ENCODE data around the gene MRPS34. TPM values are rescaled to one million over a fixed set of nuclear protein-coding genes. Genes with fewer than 3 reads are reported as not detected.

MRPS34 gene
- polyA plus RNA-seq, 1 experiment = 55.8 TPM

DNA sequence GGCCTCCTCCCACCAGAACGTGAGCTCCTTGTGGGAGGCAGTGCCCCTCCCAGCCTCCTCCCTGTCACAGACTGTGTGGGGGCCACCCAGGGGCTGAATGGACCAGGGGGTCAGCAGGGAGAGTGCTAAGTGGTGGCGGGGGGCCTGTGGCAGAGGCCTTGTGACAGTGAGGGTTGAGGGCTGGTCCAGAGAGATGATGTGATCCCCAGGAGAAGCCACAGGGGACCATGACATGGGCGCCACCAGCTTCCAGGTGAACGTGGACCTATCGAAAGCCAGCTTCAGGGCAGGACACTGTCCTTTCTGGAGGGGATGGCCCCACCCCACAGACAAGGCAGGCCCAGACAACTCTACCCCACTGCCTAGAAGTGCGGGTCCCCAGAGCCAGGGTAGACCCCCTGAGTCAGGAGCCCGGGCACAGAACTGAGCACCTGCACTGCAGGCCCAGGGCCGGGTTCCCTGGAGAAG lies 6.3 kb upstream of the MRPS34 start:
- no peak for DNase-seq (ENCODE audit: low read depth, low spot score)
- TF ChIP-seq, protein P1, sequence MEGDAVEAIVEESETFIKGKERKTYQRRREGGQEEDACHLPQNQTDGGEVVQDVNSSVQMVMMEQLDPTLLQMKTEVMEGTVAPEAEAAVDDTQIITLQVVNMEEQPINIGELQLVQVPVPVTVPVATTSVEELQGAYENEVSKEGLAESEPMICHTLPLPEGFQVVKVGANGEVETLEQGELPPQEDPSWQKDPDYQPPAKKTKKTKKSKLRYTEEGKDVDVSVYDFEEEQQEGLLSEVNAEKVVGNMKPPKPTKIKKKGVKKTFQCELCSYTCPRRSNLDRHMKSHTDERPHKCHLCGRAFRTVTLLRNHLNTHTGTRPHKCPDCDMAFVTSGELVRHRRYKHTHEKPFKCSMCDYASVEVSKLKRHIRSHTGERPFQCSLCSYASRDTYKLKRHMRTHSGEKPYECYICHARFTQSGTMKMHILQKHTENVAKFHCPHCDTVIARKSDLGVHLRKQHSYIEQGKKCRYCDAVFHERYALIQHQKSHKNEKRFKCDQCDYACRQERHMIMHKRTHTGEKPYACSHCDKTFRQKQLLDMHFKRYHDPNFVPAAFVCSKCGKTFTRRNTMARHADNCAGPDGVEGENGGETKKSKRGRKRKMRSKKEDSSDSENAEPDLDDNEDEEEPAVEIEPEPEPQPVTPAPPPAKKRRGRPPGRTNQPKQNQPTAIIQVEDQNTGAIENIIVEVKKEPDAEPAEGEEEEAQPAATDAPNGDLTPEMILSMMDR (IDR thresholded peaks at IDR 0.05; ENCODE audit: low read depth, low read length) = no peak
- Histone ChIP-seq H3K27me3 (ENCODE audit: control insufficient read depth, insufficient read depth, low read length) (no peaks in the 10 kb centered on the region), H3K27ac (ENCODE audit: low read depth, low read length) (no peak overlapping the region), H3K4me3 (ENCODE audit: low read depth, low read length) (no peak overlapping the region), H3K9me3 (ENCODE audit: control insufficient read depth, insufficient read depth, low read length) (no peaks in the 10 kb centered on the region; the same call in 1 of the 2 replicates)
- ChIA-PET POLR2A (no interaction called here), CTCF (no interaction called here)

DNA sequence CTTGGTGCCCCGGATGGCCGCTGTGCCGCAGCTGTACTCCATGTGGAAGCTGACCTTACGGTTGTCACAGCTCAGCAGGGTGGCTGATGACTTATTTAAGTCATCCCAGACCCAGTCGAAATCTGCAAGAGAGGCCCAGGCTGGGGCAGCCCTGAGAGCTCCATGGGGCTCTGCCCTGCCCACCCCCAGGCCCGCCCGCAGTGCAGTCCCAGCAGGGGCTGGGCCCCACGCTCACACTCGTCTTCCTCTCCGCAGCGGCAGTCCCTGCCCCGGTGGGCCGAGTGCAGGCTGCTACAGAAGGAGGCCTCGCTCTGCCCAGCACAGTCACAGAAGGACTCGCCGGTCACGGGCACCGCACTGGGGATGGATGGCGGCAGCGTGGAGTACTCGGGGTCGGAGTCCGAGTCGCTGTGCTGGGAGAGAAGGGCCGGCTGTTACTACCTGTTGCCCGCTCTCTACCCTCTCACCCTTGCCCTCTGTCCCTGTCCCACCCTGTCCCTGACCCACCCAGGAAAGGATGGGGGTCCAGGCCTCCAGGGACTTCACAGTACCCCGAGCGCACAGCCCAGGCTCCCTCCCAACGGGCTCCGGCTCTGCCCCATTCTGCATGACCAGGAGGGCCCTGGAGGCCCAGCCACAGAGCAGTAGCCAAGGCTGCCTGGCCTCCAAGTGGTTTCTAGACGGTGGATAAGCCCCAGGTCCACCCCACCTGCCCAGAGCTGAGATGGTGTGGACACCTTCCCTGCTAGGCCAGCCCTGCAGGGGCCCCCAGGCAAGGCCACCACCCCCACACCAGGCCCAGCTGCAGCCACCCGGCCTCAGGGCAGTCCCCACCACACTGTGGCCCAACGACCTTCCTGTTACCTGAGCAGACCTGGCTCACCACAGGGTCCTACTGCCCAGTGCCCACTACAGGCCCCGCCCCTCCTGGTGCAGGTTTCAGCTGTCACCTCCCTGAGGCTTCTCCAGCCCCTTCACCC lies 5.6 kb upstream of the MRPS34 start:
- no peak for DNase-seq (ENCODE audit: low read depth, low spot score)
- POLR2A ChIA-PET = no interaction called here
- CTCF ChIA-PET = no interaction called here
- Histone ChIP-seq H3K27ac (ENCODE audit: low read depth, low read length) (no peak overlapping the region), H3K4me3 (ENCODE audit: low read depth, low read length) (no peak overlapping the region), H3K27me3 (ENCODE audit: control insufficient read depth, insufficient read depth, low read length) (no peaks in the 10 kb centered on the region), H3K9me3 (ENCODE audit: control insufficient read depth, insufficient read depth, low read length) (no peaks in the 10 kb centered on the region; the same call in 1 of the 2 replicates)
- TF ChIP-seq, protein P1 (IDR thresholded peaks at IDR 0.05; ENCODE audit: low read depth, low read length) = no peak

DNA sequence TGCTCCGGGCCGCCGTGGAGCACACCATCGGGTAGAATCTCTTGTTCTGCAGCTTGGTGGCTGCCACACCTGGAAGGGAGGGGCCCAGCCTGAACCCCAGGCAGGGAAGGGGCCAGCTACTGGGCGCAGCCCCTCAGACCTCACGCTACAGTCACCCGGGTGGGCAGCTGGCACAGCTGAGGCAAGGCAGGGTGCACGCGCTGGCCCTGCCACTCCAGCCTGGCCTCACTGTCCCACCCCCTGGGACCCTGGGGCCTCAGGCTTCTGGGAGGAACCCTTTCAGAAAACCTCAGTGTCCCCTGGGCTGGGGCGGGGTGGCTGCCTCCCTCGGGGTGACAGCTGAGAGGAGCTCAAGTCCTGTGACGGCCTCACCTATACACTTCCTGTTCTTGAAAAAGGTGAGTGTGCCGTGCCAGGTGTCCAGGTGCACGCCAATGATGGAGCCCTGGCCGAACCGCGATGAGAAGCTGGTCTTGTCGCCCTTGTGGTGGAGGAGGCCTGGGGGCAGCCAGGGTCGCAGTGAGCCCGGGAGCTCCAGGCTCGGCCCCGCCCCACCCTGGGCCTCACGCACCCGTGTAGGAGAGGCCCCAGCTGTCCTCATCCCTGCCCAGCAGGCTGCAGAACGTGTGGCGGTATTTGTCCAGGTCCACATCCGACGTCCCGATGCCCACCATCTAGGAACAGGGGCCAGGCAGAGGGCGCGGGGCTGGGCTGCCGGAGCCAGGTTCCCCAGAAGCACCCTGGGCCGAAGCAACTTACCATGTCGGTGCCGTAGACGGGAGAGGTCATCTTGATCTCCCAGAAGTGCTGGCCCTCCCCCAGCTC lies 4.7 kb upstream of the MRPS34 start:
- ChIA-PET POLR2A (interaction anchor here (0.6 kb wide), 1 partner anchor 332 kb away, joined by 3 read pairs; no protein-coding TSS in a partner anchor), CTCF (no interaction called here)
- H3K9me3 ChIP-seq (ENCODE audit: control insufficient read depth, insufficient read depth, low read length) = no peaks in the 10 kb centered on the region; the same call in 1 of the 2 replicates
- no peak for DNase-seq (ENCODE audit: low read depth, low spot score)
- H3K27ac ChIP-seq (ENCODE audit: low read depth, low read length) = no peak overlapping the region
- TF ChIP-seq, protein P1 (IDR thresholded peaks at IDR 0.05; ENCODE audit: low read depth, low read length) = no peak
- H3K27me3 ChIP-seq (ENCODE audit: control insufficient read depth, insufficient read depth, low read length) = no peaks in the 10 kb centered on the region
- H3K4me3 ChIP-seq (ENCODE audit: low read depth, low read length) = no peak overlapping the region

DNA sequence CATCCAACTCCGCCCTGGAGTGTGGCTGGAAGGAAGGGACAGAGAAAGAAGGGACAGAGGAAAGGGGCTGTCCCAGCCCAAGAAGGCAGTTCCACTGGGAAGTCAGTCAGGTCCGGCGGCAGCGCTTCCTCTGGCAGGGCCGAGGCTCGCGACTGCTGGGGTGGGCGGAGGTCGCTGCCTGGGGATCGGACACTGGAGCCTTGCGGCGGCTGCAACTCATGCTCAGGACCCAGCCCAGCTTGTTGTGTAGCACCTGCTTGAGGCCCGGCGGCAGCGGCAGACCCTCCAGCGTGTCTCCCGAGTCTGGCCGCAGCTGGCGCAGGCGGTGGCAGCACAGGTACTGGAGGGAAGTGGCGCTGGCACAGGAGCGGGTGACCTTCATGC lies 4.0 kb upstream of the MRPS34 start:
- DNase-seq (ENCODE audit: low read depth, low spot score) = no peak
- no peaks in the 10 kb centered on the region; the same call in 1 of the 2 replicates for H3K9me3 ChIP-seq (ENCODE audit: control insufficient read depth, insufficient read depth, low read length)
- TF ChIP-seq, protein P1 (IDR thresholded peaks at IDR 0.05; ENCODE audit: low read depth, low read length) = no peak
- no peaks in the 10 kb centered on the region for H3K27me3 ChIP-seq (ENCODE audit: control insufficient read depth, insufficient read depth, low read length)
- H3K27ac ChIP-seq (ENCODE audit: low read depth, low read length) = no peak overlapping the region
- ChIA-PET CTCF (interaction anchor here (0.7 kb wide), 1 partner anchor 46 kb away, joined by 4 read pairs; no protein-coding TSS in a partner anchor), POLR2A (no interaction called here)
- H3K4me3 ChIP-seq (ENCODE audit: low read depth, low read length) = no peak overlapping the region
